HG03135 (cell line): ENCODE data around the gene TGFBR3L.
A peak's percentile ranks its signal among the peaks of the same experiment; 100 is the strongest.
"Not testable (repeated sequence)": the region's sequence is repeated elsewhere in the genome, so short reads cannot be mapped to it uniquely, and the experiment has no call there.

Experiments used
- ATAC-seq: cut with Tn5 transposase; IDR thresholded peaks from one replicate; pipeline ENCODE4 v1.9.1; 2021; ENCODE audit warnings: mild to moderate bottlenecking, moderate library complexity; ENCODE audit not compliant: unreplicated experiment

TGFBR3L gene

GRCh38 chr19:7926727-7927604 is 12.3 kb downstream of the TGFBR3L start:
- no peak for ATAC-seq

DNA sequence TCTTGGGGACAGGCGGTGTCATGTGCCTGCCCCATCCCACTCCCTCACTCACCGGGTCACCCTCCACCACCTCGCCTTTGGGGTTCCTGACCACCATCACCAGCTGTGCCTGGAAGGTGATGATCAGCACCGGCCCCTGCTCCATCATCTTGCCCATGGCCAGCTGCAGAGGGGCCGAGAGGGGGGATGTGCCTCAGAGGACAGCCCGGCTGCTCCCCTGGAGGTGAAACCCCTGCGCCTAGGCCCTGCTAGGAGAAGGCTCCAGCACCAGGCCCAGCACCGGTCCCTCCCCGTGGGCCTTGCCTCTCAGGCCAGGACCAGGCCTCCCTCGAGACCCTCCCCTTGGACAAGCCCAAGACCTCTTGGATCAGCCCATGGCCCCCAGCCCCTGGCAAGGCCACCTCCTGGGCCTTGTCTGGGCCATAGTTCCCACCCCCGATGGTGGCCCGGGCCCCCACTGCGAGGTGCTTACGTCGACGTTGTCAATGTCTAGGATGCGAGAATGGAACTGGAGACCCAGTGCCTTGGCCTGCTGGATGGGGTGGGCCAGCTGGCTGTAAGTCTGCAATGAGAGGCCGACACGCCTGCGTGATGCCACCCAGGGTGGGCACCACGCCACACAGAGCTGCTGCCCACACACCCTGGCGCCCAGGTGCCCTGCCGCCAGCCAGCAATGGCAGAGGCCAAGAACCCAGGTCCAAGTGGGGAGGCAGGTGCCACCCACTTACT is 13.1 kb downstream of the TGFBR3L start:
- no peak for ATAC-seq

DNA sequence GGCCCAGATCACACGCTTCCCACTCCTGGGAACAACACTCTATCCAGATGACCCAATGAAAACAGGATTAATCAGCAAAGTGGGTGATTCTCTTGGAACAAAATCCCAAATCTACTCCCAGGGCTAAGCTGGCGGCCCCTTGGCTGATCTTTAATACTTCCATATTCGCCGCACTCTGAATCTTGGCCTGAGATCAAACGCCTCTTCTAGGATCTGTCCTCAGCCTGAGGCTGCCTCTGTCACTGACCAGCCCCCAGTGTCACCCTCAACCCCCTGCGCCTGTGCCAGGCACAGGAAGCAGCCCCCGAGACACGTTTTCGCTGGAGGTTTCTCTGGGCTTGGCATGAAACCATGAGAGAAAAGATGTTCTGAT is 13.7 kb downstream of the TGFBR3L start:
- no peak for ATAC-seq

GRCh38 chr19:7928741-7929701 is 14.4 kb downstream of the TGFBR3L start:
- peak; percentile 39 for ATAC-seq

DNA sequence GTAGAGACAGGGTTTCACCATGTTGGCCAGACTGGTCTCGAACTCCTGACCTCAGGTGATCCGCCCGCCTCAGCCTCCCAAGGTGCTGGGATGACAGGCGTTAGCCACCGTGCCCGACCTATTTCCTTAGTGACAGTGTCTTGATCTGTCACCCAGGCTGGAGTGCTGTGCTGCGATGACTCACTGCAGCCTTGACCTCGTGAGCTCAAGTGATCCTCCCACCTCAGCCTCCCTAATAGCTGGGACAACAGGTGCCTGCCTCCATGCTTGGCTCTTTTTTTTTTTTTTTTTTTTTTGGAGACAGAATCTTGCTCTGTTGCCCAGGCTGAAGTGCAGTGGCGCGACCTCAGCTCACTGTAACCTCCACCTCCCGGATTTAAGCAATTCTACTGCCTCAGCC is 15.4 kb downstream of the TGFBR3L start:
- ATAC-seq: not testable (repeated sequence)

GRCh38 chr19:7930765-7931164 is 16.1 kb downstream of the TGFBR3L start:
- no peak for ATAC-seq

DNA sequence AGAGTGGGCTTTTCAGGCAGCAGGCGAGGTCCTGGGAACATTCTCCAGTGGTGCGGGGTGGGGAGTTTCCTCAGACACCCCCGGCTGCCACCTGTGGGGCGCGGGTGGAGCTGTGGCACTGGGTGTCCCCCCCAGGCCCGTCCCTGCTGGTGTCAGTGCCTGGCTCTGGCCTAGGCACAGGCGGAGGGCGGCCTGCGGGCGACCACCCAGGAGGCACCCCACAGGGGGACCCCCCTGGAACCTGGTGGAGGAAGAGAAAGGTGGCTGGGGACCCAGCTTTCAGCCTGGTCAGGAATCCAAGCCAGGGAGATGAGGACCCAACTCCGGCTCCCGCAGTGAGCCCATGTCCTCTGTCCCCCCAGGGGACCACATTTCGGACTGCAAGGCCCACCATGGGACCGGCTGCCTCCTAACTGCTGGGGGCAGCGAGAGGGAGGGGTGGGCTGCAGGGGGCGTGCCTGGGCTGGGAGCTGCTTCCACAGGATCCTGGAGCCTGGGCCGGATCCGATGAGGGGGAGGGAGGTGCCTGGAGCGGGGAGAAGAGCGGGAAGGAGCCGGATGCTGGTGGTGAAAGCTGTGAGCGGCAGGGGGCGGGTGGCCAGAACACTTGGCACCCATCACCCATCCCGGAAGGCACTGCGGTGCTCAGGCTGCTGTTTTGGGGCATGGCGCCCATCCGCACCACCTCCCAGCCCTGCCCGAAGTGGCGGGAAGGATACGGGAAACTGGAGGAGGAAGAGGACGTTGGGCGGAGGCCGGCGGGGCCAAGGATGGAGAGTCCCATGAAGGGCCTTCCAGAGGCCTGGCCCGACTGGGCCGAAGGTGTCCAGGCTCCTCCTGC is 16.8 kb downstream of the TGFBR3L start:
- no peak for ATAC-seq

GRCh38 chr19:7932276-7932929 is 17.8 kb downstream of the TGFBR3L start:
- no peak for ATAC-seq

DNA sequence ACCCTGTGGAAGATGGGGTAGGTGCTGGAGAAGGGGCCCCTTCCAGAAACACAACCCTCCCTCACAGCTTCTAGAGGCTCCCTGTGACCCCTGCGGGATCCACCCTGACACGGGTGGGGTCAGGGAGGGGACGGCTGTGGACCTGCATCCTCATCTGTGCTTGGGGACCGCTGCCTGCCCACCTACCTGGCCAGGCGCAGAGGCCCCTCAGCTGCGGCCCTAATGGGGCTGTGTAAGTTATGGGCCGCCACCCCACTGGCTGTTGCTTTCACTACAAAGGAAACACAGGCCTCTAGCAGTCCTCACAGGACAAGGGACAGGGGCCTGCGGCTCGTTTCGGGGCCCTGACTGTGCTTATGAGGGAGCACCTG is 18.3 kb downstream of the TGFBR3L start:
- ATAC-seq: no peak

DNA sequence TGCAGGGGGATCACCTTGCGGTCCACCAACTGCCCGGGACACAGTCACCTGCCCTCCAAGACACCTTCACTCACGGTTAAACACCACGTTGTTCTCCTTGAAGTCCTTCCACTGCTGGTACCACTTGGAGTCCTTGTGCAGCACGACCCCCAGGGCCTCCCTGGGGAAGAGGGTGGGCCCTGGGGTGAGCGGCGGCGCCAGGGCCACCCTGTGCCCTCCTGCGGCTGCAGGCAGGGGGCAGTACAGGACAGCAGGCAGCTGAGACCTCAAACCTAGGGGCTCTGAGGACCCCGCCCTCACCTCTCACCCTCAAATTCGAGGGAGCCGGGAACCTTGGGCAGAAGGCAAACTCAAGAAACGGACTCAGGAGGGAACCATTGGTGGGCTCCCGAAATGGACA is 18.8 kb downstream of the TGFBR3L start:
- no peak for ATAC-seq

- ATAC-seq: no peak
Measured at GRCh38 chr19:7933828-7934725, 19.4 kb downstream of the TGFBR3L start.

- ATAC-seq: no peak
Measured at GRCh38 chr19:7934766-7935165, 20.1 kb downstream of the TGFBR3L start.

GRCh38 chr19:7940841-7941240 is 26.2 kb downstream of the TGFBR3L start:
- ATAC-seq: no peak

- no peak for ATAC-seq
Measured at GRCh38 chr19:7941895-7942596, 27.4 kb downstream of the TGFBR3L start.

- ATAC-seq: no peak
Measured at GRCh38 chr19:7942981-7943443, 28.4 kb downstream of the TGFBR3L start.

GRCh38 chr19:7943444-7944176 is 29.0 kb downstream of the TGFBR3L start, which contains the start of gene TIMM44:
Gene TIMM44, minus strand, starts transcription at chr19:7943666. Its CDS starts 15 bp downstream, at chr19:7943651.
- peak; percentile 95 for ATAC-seq

DNA sequence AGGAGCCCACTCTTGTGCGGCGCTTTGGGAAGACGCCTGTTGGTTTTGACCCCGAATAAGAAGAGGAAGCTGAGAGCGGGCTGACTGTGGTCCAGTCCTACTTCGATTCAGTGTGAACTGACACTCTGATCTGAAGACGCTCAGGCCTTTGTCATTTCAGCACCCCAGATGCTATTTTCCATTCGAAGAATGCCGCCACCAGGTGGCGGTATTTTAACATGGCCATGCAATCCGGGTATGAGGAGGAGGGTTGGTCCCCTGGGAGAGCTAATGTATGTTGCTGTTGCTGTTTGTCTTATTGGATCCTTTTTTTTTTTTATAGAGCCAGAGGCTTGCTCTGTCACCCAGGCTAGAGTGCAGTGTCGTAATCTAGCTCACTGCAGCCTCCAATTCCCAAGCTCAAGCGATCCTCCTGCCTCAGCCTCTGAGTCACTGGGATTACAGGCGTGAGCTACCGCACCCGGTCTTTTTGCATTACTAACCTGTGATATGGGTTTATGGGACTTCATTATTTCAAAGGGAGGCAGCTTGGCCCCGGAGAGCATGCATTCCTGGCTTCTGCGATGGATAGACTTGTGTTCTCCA is 29.6 kb downstream of the TGFBR3L start:
- ATAC-seq: peak; percentile 24
